ENCODE data around the gene NFKB1.
"Not testable (repeated sequence)": the region's sequence is repeated elsewhere in the genome, so short reads cannot be mapped to it uniquely, and the experiment has no call there.

The NFKB1 gene

DNA sequence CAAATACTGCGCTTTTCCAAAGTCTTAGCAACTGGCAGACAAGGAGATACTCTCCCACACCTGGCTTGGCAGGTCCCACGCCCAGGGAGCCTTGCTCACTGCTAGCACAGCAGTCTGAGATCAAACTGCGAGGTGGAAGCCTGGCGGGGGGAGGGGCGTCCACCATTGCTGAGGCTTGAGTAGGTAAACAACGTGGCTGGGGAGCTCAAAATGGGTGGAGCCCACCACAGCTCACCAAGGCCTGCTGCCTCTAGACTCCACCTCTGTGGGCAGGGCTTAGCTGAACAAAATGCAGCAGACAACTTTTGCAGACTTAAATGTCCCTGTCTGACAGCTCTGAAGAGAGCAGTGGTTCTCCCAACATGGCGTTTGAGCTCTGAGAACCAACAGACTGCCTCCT, 23.0 kb upstream of the NFKB1 start:
- no peak overlapping the region for H3K4me3 ChIP-seq (ENCODE audit: low read depth, low read length)
- no peak for DNase-seq (ENCODE audit: low read depth, low spot score)
- TF ChIP-seq, protein P1, sequence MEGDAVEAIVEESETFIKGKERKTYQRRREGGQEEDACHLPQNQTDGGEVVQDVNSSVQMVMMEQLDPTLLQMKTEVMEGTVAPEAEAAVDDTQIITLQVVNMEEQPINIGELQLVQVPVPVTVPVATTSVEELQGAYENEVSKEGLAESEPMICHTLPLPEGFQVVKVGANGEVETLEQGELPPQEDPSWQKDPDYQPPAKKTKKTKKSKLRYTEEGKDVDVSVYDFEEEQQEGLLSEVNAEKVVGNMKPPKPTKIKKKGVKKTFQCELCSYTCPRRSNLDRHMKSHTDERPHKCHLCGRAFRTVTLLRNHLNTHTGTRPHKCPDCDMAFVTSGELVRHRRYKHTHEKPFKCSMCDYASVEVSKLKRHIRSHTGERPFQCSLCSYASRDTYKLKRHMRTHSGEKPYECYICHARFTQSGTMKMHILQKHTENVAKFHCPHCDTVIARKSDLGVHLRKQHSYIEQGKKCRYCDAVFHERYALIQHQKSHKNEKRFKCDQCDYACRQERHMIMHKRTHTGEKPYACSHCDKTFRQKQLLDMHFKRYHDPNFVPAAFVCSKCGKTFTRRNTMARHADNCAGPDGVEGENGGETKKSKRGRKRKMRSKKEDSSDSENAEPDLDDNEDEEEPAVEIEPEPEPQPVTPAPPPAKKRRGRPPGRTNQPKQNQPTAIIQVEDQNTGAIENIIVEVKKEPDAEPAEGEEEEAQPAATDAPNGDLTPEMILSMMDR (IDR thresholded peaks at IDR 0.05; ENCODE audit: low read depth, low read length), result no peak
- in situ Hi-C loops (cut with HindIII; ENCODE audit: low sequenced_read_pairs), result no loop called here

DNA sequence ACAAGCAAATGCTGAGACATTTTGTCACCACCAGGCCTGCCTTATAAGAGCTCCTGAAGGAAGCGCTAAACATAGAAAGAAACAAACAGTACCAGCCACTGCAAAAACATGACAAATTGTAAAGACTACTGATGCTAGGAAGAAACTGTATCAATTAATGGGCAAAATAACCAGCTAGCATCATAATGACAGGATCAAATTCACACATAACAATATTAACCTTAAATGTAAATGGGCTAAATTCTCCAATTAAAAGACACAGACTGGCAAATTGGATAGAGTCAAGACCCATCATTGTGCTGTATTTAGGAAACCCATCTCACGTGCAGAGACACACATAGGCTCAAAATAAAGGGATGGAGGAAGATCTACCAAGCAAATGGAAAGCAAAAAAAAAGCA, 21.3 kb upstream of the NFKB1 start:
- in situ Hi-C loops (cut with HindIII; ENCODE audit: low sequenced_read_pairs); H3K4me3 ChIP-seq (ENCODE audit: low read depth, low read length); DNase-seq (ENCODE audit: low read depth, low spot score): not testable (repeated sequence)

DNA sequence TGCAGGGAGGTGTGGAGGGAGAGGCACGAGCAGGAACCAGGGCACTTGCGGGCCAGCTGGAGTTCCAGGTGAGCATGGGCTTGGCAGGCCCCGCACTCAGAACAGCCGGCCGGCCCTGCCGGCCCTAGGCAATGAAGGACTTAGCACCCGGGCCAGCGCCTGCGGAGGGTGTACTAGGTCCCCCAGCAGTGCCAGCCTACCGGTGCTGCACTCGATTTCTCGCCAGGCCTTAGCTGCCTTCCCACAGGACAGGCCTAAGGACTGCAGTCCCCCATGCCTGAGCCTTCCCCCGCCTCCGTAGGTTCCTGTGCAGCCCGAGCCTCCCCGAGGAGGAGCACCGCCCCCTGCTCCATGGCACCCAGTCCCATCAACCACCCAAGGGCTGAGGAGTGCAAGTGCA, 18.0 kb upstream of the NFKB1 start:
- TF ChIP-seq, protein P1 (IDR thresholded peaks at IDR 0.05; ENCODE audit: low read depth, low read length), result no peak
- H3K4me3 ChIP-seq (ENCODE audit: low read depth, low read length), result no peak overlapping the region
- in situ Hi-C loops (cut with HindIII; ENCODE audit: low sequenced_read_pairs), result no loop called here
- DNase-seq (ENCODE audit: low read depth, low spot score), result no peak

DNA sequence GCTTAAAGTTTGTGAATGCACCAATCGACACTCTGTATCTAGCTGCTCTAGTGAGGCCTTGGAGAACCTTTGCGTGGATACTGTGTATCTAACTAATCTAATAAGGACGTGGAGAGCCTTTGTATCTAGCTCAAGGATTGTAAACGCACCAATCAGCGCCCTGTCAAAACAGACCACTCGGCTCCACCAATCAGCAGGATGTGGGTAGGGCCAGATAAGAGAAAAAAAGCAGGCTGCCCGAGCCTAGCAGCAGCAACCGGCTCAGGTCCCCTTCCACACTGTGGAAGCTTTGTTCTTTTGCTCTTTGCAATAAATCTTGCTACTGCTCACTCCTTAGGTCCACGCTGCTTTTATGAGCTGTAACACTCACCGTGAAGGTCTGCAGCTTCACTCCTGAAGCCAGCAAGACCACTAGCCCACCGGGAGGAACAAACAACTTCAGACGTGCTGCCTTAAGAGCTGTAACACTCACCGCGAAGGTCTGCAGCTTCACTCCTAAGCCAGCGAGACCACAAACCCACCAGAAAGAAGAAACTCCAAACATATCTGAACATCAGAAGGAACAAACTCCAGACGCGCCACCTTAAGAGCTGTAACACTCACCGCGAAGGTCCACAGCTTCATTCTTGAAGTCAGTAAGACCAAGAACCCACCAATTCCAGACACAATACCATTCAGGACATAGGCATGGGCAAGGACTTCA, 17.0 kb upstream of the NFKB1 start:
- in situ Hi-C loops (cut with HindIII; ENCODE audit: low sequenced_read_pairs); DNase-seq (ENCODE audit: low read depth, low spot score); H3K4me3 ChIP-seq (ENCODE audit: low read depth, low read length): not testable (repeated sequence)

DNA sequence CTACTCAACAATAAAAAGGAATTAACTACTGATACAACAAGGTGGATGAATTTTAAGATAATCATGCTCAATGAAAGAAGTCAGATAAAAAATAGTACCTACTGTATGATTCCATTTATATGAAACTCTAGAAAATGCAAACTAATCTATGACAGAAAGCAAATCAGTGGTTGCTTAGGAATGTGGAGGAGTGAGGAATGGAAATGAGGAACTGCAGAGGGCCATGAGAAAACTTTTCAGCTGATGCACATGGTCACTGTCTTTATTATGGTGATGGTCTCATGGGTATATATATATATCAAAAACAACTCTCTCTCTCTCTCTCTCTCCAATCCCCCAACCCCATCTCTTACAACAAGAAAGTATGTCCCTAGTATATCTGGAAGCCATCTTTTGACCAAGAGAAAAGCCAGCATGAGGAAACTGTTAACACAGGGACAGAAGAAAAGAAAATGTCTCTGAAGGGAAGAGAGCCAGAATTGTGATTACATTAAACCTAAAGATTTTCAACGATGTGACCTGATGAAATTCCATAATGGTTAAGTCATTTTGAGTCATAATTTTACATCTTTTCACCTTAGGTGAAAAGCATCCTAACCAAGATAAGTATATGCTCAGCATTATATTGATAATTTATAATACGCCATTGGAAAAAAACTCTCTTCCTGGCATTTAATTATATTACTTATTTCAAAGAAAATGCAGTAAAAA, 8.5 kb upstream of the NFKB1 start:
- DNase-seq (ENCODE audit: low read depth, low spot score), result no peak
- TF ChIP-seq, protein P1 (IDR thresholded peaks at IDR 0.05; ENCODE audit: low read depth, low read length), result no peak
- H3K4me3 ChIP-seq (ENCODE audit: low read depth, low read length), result no peak overlapping the region
- in situ Hi-C loops (cut with HindIII; ENCODE audit: low sequenced_read_pairs), result no loop called here

DNA sequence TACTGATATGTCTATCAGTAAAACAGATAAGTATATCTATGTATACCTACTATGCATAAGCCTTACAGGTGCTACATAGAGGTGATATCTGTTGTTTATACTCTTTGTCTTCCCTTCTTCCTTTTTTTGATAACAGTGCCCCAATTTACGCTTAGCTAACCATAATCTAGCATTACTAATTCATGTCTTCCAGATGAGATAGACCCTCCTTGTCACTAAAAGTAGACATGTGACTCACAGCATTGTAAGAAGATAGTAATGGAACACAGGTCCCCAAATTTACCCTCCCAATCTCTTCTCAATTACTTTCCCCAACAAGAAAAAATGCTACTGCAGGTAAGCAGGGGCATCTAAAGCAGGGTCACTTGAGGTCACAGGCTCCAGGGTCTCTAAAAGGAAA, 7.9 kb upstream of the NFKB1 start:
- TF ChIP-seq, protein P1 (IDR thresholded peaks at IDR 0.05; ENCODE audit: low read depth, low read length), result no peak
- H3K4me3 ChIP-seq (ENCODE audit: low read depth, low read length), result no peak overlapping the region
- in situ Hi-C loops (cut with HindIII; ENCODE audit: low sequenced_read_pairs), result no loop called here
- DNase-seq (ENCODE audit: low read depth, low spot score), result no peak

DNA sequence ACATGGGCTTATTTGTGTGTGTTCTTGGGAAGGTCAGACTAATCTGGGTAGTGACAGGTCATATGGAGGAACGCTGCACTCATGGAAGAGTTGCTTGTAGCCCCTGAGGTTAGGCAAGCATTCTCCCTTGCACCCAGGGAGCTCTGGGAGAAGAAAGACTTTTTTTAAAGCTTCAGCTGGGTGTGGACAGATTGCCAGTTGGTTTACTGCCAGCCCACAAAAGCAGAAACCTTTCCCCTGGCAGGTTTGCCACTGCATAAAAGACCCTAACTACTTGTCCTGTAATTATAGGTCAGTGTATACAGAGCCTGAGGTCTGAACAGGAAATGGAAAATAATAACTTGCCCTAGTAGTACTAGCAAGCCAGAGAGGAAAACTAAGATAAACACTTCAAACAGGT, 7.4 kb upstream of the NFKB1 start:
- H3K4me3 ChIP-seq (ENCODE audit: low read depth, low read length), result no peak overlapping the region
- TF ChIP-seq, protein P1 (IDR thresholded peaks at IDR 0.05; ENCODE audit: low read depth, low read length), result no peak
- in situ Hi-C loops (cut with HindIII; ENCODE audit: low sequenced_read_pairs), result no loop called here
- DNase-seq (ENCODE audit: low read depth, low spot score), result no peak
